HL-60 (cell line): Measurements from ENCODE around the gene CAB39L.

ENCODE experiments used
- GABPA ChIP-seq: IDR thresholded peaks from 2 replicates; pipeline ENCODE4 v1.6.1; 2012; ENCODE audit warnings: low read depth
- POLR2AphosphoS5 ChIP-seq: IDR thresholded peaks from 2 replicates; pipeline ENCODE4 v1.6.1; 2012; ENCODE audit warnings: low read depth
- REST ChIP-seq: IDR thresholded peaks from 2 replicates; pipeline ENCODE4 v1.6.1; 2012; ENCODE audit warnings: low read depth; ENCODE audit not compliant: insufficient replicate concordance
- TF ChIP-seq, protein P1 (sequence below): IDR thresholded peaks from one replicate; pipeline ENCODE4 v1.5.1; 2011; ENCODE audit warnings: low read length, control low read depth, inconsistent platforms; ENCODE audit not compliant: insufficient read depth

- TF ChIP-seq, protein P1, sequence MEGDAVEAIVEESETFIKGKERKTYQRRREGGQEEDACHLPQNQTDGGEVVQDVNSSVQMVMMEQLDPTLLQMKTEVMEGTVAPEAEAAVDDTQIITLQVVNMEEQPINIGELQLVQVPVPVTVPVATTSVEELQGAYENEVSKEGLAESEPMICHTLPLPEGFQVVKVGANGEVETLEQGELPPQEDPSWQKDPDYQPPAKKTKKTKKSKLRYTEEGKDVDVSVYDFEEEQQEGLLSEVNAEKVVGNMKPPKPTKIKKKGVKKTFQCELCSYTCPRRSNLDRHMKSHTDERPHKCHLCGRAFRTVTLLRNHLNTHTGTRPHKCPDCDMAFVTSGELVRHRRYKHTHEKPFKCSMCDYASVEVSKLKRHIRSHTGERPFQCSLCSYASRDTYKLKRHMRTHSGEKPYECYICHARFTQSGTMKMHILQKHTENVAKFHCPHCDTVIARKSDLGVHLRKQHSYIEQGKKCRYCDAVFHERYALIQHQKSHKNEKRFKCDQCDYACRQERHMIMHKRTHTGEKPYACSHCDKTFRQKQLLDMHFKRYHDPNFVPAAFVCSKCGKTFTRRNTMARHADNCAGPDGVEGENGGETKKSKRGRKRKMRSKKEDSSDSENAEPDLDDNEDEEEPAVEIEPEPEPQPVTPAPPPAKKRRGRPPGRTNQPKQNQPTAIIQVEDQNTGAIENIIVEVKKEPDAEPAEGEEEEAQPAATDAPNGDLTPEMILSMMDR: no peak
- TF ChIP-seq POLR2AphosphoS5 (no peak), GABPA (no peak), REST (no peak)
Observed at GRCh38 chr13:49448753-49449152, 4.9 kb upstream of the CAB39L start.
